Stimulated activated CD4-positive, alpha-beta T cell treated with anti-CD3 and anti-CD28 coated beads, Interleukin-12 subunit alpha, Interleukin-12 subunit beta, amount 100 ng/mL, for 48 hours (primary cell): Measurements from ENCODE around the gene MAP3K21.

Experiments
- DNase-seq, 3 donors: peaks; one replicate each; pipeline ENCODE4 v3.0.0-alpha.2; 2020; ENCODE audit warnings: low read depth in 2 of 3, low spot score in 1 of 3

Gene MAP3K21

GRCh38 chr1:233386336-233386735 is 58.8 kb downstream of the MAP3K21 start:
- no peak for DNase-seq

- no peak for DNase-seq
These were observed 60.1 kb downstream of the MAP3K21 start for GRCh38 chr1:233387585-233387984.

GRCh38 chr1:233389169-233389568 is 61.6 kb downstream of the MAP3K21 start:
- DNase-seq = no peak

DNA sequence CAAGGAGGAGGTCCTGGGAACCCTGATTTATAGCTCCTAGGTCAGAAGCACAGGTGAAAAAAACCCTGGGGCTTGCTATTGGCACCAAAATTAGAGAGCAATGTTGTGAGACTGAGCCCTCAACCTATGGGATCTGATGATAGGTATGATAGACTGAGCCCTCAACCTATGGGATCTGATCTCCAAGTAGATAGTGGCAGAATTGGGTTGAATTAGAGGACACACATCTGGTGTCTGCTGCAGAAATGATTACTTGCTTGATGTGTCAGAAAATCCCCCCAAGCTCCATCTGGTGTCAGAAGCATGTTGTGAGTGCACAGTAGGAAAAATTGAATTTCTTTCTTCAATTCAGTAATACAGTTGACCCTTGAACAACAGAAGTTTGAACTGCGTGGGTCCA is 62.4 kb downstream of the MAP3K21 start:
- no peak for DNase-seq

DNA sequence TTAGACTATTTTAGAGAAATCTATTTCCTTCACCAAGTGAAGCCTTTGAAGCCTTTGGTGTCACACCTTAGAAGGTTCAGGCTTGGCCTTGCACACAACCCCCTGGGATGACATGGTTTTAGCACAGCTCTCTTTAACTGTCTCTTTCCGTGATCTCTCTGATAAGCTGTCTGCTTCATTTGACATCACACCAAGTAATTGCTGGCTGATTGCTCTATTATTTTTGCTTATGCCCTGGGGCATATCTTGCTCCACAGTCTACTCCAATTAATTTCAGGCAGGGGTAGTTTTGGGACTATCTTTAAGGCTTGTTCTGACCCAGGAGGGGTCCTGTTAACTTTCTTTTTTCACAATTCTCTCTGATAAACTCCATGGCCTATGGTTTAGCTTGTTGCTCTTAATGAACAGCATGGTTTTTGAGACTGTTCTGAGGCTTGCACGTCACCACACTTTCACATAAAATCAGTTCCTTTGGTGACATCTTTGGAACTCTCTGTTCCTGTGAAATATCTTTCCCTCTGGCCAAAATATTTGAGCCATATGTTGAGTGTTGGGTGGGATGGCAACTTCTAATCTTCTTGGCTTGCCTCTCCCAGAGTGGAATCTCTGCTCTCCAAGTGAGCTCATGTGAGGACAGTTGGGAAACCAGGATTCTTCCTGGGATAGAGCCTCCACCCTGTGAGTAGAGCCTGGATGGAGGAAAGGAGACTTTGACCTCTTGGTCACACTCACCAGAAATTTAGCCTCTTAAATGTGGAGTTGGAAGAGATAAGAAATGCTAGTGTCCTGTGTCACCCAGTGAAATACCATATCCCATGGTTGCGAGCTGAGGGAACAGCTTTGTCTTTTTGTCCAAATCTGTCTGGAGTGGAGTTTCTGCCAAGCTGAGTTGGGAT is 63.6 kb downstream of the MAP3K21 start:
- DNase-seq = no peak

- no peak for DNase-seq
These were observed 65.7 kb downstream of the MAP3K21 start for GRCh38 chr1:233393084-233393840.

DNA sequence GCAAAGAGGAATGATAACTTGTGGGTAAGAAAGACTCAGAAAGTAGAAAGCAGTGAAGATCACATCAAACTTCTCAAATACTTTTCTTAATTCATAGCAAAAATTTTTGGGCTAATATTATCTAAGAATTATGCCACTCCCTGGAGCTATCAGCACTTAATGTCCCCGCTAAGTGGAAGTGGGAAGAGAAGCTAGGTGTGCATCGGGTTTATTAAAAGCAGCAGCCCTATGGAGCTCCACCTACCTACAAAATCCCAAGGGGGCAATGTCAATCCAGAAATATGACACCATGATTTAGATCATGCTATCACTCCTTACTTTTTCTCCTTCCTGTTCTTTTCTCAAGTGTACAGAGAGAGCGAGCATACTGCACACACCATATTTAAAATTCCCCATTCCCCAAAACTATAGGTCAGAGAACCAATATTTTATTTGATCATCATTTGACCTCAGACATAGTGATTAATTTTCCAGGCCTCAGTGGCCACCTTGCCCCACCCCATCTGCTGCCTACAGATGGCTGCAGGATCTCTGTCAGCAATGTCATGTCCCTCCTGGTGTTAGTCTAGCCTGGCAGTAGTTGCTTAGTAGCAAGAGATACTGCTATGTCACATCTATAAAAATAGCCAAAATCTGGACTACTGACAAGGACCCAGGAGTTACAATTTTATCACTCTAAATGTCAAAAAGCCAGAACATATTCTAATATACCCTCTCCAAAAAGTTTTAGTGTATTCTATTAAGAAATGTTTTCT is 66.6 kb downstream of the MAP3K21 start:
- DNase-seq = no peak

DNA sequence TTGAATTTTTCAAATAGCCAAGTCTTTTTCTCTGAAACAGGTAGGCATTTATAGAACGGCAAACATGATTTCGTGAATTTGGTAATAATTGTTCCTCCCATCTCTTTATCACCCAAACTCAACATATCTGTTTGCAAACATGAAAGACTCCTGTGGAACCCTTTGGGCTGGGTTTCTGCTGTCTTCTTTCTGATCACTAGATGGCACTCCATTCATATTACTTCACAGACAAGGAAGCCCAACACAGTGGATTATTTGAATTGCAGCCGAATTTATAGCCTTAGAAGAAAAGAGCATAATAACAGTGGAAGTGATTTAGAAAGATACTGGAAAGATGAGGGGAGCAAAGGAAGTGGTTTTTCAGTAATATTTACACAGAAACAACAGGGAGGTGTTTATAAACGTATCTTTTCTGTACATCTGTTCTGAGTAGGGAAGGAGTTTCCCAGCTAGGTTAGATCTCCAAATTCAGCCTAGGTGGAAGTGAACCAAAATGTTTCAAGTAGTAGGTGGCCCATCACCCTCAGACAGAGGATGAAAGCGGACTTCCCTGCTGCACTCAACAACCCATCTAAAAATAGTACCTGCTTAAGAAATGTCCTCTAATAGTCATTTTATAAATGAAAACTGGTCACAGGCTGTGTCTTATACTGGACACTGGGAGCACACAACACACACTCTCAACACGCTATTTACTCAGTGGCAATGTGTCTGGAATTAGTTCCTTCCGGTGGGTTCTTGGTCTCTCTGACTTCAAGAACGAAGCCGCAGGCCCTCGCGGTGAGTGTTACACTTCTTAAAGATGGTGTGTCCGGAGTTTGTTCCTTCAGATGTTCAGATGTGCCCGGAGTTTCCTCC is 67.6 kb downstream of the MAP3K21 start:
- peak in 1 of 3 donors; percentile 26 for DNase-seq

- DNase-seq = no peak
These were observed 68.5 kb downstream of the MAP3K21 start for GRCh38 chr1:233395863-233396646.

GRCh38 chr1:233406339-233406960 is 78.9 kb downstream of the MAP3K21 start:
- no peak for DNase-seq

DNA sequence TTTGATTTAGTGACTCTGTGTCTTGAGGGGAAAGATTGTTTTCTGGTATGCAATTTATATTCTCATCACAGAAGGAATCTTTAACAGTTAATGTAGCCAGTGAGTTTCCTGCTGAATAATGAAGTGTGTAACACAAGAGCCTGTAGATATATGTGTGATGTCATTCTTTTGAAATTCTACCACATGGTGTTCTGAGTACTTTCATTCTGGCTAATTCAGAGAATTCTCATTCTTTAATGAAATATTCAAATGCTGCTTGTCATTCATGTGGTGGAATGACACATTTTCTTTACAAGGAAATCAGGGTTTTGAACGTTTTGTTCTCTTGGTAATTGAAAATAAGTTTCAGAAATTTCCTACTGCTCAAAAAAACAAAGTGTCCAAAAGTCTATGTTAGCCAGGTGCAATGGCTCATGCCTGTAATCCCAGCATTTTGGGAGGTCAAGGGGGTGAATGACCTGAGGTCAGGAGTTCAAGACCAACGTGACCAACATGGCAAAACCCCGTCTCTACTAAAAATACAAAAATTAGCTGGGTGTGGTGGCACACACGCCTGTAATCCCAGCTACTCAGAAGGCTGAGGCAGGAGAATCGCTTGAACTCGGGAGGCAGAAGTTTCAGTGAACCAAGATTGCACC is 79.6 kb downstream of the MAP3K21 start:
- DNase-seq = no peak

DNA sequence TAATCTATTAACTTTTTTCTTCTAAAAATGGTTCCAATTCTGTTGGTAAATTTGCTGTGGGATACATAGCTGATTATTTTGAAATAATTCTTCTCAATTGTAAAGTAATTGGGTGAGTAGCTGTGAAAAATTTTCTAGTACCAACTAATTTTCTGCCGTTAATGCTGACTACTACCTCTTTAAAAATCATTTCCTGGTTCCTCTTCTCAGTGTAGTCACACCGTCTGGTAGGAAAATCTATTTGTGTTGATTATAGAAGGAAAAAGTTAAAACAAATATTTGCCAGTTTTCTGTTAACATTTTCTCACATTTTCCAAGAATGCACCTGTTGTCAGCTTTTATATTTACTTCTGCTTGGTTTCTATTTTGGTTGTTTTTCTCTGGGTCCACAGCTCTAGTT is 82.0 kb downstream of the MAP3K21 start:
- DNase-seq = no peak

- no peak for DNase-seq
These were observed 83.4 kb downstream of the MAP3K21 start for GRCh38 chr1:233410906-233411305.

GRCh38 chr1:233412812-233413211 is 85.3 kb downstream of the MAP3K21 start:
- no peak for DNase-seq

DNA sequence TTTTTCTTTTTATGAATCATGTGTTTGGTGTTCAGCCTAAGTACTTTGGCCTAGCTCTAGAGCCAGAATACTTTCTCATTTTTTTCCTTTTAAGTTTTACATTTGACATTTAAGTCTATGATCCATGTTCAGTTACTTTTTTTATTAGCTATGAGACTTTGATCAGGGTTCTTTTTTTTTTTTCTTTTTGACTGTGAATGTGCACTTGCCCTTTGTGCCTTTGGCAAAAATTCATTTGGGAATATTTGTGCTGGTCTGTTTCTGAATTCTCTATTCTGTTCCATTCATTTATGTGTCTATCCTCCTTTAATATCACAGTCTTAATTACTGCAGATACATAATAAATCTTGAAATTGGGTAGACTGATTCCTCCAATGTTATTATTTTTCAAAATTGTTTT is 93.8 kb downstream of the MAP3K21 start:
- DNase-seq = no peak

DNA sequence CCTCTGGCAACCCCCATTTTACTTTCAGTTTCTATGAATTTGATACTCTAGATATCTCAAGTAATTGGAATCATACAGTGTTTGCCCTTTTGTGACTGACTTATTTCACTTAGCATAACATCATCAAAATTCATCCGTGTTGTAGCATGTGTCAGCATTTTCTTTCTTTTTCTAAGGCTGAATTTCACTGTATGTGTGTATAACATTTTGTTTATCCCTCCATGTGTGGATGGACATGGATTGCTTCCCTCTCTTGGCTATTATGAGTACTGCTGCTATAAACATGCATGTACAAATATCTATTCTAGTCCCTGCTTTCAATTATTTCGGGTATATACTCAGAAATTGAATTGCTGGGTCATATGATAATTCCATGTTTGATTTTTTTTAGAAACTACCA is 97.3 kb downstream of the MAP3K21 start:
- DNase-seq = no peak

DNA sequence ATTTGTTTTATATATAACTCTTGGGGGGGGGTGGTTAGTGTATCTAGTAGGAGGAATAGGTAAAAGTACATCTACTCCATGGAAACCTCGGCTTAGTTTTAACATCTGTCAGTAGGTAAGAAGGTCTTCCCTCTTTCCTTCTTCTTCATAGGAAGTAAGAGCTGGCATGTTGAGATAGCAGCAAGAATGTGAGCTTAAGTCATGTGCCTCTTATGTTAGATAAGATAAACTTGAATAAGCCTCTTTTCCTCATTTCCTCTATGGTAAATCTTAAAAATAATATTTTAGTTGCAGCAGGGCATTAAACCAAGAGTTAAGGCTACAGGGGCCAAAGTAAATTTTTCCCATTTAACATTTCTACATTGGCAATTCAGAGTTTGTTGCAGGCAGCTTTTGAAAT is 100.4 kb downstream of the MAP3K21 start:
- no peak for DNase-seq

GRCh38 chr1:233431753-233432403 is 104.4 kb downstream of the MAP3K21 start:
- DNase-seq = no peak
